Stimulated activated CD8-positive, alpha-beta memory T cell treated with anti-CD3 and anti-CD28 coated beads, Interleukin-15, amount 100 ng/mL, for 1 hour (primary cell): Measurements from ENCODE around the gene CYB5D1.

Source experiments
- DNase-seq: peaks from one replicate; pipeline ENCODE4 v3.0.0-alpha.2; 2020; ENCODE audit warnings: low read depth

The CYB5D1 gene

DNA sequence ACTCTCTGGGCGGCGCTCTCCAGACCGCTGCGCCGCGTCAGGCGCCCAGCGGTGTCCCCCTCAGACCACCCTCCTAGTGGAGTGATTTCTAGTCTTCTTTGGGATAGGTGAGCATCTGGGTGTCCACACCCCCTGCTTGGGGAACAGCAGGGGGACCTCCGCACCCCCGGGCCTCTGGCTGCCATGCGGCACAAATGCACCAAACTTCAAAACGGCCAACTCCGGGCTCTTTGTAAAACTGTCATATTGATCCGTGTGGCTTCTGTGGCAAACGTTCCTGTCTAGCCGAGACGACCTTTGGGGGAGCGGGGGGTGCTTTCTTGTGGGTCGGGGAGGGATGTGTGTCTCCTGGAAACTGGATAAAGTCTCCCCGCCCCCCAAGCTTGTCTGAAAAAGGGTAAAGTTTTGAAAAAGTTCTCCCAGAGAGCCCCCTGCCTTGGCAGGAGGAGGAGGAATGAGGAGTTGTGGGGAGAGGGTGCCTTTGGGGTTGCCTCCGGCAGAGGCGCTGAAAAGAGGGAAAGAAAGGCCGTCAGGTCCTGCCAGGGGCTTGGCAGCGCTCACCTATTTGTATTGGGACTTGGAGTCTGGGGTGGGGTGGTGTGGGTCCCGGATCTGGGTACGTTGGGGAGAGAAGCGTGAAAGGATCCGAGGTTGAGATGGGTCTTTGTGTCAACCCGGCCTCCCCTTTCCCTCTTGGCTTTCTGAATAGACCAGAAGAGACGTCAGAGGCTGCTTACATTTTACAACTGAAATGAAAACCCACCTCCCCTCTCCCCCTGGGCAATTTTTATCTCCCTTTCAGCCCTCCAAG lies 28.6 kb downstream of the CYB5D1 start:
- DNase-seq: peak; percentile 22

DNA sequence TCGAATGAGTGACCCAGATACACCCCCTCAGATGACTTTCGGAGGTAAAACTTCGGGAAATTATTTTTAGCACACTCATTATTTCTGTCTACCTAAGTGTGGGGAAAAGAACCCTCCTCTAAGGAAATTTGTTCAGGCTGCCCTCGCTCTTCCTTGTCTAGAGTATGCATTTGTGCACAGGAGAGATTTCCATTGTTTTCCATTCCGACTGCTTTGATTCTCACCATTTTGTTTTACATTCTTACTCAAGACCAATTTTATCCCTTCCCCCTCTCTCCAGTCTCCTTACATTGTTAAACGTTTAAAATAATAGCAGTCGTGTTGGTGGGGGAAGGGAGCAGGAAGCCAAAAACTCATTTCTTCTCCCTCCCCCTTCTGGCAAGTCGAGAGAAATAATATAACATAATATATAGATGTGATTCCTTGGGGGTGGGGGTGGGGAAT lies 29.3 kb downstream of the CYB5D1 start:
- no peak for DNase-seq

GRCh38 chr17:7887482-7888183 lies 29.8 kb downstream of the CYB5D1 start:
- peak; percentile 76 for DNase-seq

- no peak for DNase-seq
Observed at GRCh38 chr17:7888184-7888920, 30.5 kb downstream of the CYB5D1 start, which contains the start of gene CHD3. TSS of gene CHD3 (plus strand) at chr17:7888789. CDS start at chr17:7889001, 212 bp downstream.

DNA sequence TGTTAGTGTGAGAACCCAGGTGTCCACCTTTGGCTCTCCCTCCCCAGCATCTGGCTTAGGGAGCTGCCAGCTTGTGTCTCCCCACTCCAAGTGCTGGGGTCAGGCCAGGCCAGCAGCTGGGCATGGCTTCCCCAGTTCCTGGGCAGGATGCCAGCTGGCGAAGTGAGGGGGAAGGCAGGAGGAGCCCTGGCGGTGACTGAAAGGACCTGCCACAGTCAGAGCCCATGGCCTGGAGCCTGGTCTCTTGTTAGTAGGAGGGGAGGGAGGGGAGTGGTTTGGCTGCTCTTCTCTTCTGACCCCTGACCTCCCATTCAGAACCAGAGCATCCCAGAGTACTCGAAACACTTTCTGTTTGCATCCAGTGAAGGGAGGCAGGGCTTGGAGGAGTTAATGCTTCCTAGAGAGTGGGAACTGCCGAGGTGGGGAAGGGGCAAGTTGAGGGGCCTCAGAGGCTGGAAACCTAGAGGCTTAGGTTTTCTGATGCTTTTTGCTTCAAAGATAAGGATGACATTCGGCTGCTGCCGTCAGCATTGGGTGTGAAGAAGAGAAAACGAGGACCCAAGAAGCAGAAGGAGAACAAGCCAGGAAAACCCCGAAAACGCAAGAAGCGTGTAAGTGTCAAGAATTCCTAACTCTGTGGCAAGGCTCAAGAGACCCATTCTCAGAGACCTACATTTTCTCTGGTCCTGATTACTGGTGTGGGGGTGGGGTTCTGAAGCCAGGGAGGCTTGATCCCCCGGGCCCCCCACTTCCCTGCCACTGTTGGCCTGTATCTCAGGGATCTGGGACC lies 31.6 kb downstream of the CYB5D1 start:
- no peak for DNase-seq

DNA sequence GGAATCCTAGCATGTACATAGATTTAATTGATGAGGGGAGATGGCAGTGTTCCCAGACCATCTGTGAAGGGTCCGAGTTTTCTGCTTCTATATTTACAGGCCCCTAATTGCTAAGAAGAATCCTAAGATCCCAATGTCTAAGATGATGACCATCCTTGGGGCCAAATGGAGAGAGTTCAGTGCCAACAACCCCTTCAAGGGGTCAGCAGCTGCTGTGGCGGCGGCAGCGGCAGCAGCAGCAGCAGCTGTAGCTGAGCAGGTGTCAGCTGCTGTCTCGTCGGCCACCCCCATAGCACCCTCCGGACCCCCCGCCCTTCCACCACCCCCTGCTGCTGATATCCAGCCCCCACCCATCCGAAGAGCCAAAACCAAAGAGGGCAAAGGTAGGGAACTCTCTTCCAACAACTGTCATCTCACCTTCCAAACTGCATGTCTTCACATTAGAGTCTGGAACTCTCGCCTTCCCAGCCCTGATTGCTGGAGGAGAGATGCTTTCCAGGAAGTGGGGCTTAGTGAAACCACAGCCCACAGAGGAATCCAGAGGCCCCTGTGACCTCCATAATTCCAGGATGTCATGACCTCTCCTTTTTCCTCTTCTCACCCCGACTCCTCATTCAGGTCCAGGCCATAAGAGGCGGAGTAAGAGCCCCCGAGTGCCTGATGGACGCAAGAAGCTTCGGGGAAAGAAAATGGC lies 35.5 kb downstream of the CYB5D1 start:
- no peak for DNase-seq

- DNase-seq: no peak
Observed at GRCh38 chr17:7894226-7894625, 36.4 kb downstream of the CYB5D1 start.

DNA sequence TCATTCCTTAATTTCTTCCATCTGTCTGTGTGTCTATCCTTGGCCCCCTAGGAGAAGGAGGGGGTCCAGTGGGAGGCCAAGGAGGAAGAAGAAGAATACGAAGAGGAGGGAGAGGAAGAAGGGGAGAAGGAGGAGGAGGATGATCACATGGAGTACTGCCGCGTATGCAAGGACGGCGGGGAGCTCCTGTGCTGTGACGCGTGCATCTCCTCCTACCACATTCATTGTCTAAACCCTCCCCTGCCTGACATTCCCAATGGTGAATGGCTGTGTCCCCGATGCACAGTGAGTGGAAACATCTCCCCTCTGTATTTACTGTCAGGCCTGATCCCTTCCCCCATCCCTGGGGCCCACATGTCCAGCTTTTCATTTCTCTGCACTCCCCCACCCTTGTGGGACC lies 37.1 kb downstream of the CYB5D1 start:
- DNase-seq: no peak

GRCh38 chr17:7897090-7897489 lies 39.3 kb downstream of the CYB5D1 start:
- no peak for DNase-seq

GRCh38 chr17:7897773-7898172 lies 40.0 kb downstream of the CYB5D1 start:
- DNase-seq: no peak

DNA sequence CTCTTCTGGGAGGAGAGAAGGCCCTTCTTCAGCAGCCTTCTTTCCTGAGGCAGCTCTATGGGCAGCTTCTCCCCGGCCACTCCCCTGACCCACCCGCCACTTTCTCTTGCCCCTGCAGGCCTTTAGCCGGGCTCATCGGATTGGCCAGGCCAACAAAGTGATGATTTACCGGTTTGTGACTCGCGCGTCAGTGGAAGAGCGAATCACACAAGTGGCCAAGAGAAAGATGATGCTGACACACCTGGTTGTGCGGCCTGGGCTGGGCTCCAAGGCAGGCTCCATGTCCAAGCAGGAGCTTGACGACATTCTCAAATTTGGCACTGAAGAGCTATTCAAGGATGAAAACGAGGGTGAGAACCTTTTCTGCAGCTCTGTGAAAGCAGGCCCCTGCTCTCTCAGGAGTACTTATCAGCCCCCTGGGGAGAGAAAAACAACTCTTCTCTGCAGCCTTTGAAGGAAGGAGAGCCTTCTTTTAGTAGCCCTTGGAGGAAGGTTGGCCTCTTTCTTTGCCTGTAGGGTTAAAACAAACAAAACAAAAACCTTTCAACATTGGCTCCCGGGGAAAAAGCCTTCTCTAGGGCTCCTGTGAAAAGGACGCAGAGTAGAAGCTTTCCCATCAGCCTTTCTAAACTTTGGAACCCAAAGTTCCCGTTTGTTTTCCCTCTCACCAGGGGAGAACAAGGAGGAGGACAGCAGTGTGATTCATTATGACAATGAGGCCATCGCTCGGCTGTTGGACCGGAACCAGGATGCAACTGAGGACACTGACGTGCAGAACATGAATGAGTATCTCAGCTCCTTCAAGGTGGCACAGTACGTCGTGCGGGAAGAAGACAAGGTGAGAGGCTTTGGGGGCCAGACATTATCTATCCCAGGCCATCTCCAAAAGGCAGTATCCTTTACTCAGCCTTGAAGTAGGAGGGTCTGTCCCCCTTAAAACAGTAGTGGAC lies 45.6 kb downstream of the CYB5D1 start:
- DNase-seq: no peak

- no peak for DNase-seq
Observed at GRCh38 chr17:7909089-7909488, 51.3 kb downstream of the CYB5D1 start.

GRCh38 chr17:7910281-7910680 lies 52.5 kb downstream of the CYB5D1 start:
- no peak for DNase-seq

- DNase-seq: no peak
Observed at GRCh38 chr17:7910711-7911110, 52.9 kb downstream of the CYB5D1 start.

DNA sequence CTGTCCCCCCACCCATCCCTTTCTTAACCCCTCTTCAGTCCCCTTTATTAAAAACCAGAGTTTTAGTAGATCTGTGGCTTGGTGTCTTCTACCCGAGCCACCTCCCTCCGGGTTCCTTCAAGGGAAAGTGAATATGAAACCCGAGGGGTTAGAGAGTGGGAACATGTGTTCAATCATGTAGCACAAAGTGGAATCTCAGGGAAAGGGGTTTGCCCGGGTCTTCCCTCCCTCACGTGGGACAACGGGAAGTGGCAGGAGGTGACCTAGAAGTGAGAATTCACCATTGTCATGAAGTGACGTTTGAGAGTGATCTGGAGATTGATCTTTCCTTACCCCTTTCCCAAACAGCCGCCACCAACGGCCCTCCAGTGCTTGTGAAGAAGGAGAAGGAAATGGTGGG lies 53.3 kb downstream of the CYB5D1 start:
- DNase-seq: no peak
